ENCODE results near the gene ZSWIM1. TPM values are rescaled to one million over a fixed set of nuclear protein-coding genes. Genes with fewer than 3 reads are reported as not detected.

The ZSWIM1 gene
- total and polyA plus RNA-seq, 2 of the 13 experiments (the other 11 are each of a cell fraction or from before 2014, with no cell fraction given), result 9.5 to 11.7 TPM

DNA sequence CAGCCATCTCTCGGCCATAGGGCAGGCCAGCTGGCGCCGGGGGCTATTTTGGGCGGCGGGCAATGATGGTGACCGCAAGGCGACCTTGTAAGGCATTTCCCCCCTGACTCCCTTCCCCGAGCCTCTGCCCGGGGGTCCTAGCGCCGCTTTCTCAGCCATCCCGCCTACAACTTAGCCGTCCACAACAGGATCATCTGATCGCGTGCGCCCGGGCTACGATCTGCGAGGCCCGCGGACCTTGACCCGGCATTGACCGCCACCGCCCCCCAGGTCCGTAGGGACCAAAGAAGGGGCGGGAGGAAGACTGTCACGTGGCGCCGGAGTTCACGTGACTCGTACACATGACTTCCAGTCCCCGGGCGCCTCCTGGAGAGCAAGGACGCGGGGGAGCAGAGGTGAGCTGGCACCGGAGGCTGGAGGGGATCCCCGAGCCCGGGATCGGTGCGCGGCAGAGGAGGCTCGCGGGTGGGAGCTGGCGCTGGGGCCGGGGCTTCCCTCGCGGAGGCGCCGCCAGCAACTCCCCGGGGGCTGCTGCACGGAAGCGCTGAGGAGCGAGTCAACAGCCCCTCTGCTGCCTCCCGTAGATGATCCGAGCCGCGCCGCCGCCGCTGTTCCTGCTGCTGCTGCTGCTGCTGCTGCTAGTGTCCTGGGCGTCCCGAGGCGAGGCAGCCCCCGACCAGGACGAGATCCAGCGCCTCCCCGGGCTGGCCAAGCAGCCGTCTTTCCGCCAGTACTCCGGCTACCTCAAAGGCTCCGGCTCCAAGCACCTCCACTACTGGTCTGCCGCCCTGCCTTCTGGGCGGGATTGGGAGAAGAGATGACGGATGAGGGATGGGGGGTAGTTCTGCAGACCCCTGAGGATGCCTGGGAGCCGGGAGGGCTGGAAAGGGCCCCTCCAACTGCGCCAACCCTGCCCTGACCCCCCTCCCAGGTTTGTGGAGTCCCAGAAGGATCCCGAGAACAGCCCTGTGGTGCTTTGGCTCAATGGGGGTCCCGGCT, 10.3 kb downstream of the ZSWIM1 start, which contains the start of the genes CTSA and NEURL2 (continued):
- TF ChIP-seq TEAD3 (CRISPR knock-in tag; optimal IDR thresholded peaks at IDR 0.05; ENCODE audit: borderline replicate concordance) (peak; percentile 87), MLLT10 (CRISPR knock-in tag; IDR thresholded peaks at IDR 0.05) (no peak; the same call in 1 of the 2 replicates), BORCS8-MEF2B (CRISPR knock-in tag; IDR thresholded peaks at IDR 0.05) (peak; percentile 100), ZMYM3 (CRISPR knock-in tag; IDR thresholded peaks at IDR 0.05) (peak; percentile 98), ZNF569 (CRISPR knock-in tag; IDR thresholded peaks at IDR 0.05; ENCODE audit: borderline replicate concordance) (peak; percentile 65; the same call in 1 of the 2 replicates), ZNF589 (CRISPR knock-in tag; conservative IDR thresholded peaks at IDR 0.05) (peak; percentile 99), NR2F6 (IDR thresholded peaks at IDR 0.05) (peak; percentile 94), NR2F6 (CRISPR knock-in tag; IDR thresholded peaks at IDR 0.05) (peak; percentile 99), TOE1 (CRISPR knock-in tag; IDR thresholded peaks at IDR 0.05) (peak; percentile 93; the same call in 1 of the 2 replicates), TCF7 (IDR thresholded peaks at IDR 0.05; ENCODE audit: low read depth) (peak; percentile 49; the same call in 1 of the 2 replicates), NR3C1 (CRISPR knock-in tag; IDR thresholded peaks at IDR 0.05) (no peak), ZNF260 (CRISPR knock-in tag; IDR thresholded peaks at IDR 0.05; ENCODE audit: borderline replicate concordance, low read depth) (peak; percentile 63; the same call in 1 of the 2 replicates), MBNL3 (CRISPR knock-in tag; conservative IDR thresholded peaks at IDR 0.05) (no peak; the same call in 1 of the 2 replicates), MAFF (IDR thresholded peaks at IDR 0.05; ENCODE audit: low read depth, low read length) (peak; percentile 33; the same call in 1 of the 2 replicates), ZNF747 (CRISPR knock-in tag; IDR thresholded peaks at IDR 0.05; ENCODE audit: borderline replicate concordance) (peak; percentile 100), SETDB1 (CRISPR knock-in tag; IDR thresholded peaks at IDR 0.05; ENCODE audit: borderline replicate concordance) (peak; percentile 71; the same call in 1 of the 2 replicates)
- TF ChIP-seq, protein P1, sequence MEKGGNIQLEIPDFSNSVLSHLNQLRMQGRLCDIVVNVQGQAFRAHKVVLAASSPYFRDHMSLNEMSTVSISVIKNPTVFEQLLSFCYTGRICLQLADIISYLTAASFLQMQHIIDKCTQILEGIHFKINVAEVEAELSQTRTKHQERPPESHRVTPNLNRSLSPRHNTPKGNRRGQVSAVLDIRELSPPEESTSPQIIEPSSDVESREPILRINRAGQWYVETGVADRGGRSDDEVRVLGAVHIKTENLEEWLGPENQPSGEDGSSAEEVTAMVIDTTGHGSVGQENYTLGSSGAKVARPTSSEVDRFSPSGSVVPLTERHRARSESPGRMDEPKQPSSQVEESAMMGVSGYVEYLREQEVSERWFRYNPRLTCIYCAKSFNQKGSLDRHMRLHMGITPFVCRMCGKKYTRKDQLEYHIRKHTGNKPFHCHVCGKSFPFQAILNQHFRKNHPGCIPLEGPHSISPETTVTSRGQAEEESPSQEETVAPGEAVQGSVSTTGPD (CRISPR knock-in tag; IDR thresholded peaks at IDR 0.05), result peak; percentile 26
- TF ChIP-seq, protein P2, sequence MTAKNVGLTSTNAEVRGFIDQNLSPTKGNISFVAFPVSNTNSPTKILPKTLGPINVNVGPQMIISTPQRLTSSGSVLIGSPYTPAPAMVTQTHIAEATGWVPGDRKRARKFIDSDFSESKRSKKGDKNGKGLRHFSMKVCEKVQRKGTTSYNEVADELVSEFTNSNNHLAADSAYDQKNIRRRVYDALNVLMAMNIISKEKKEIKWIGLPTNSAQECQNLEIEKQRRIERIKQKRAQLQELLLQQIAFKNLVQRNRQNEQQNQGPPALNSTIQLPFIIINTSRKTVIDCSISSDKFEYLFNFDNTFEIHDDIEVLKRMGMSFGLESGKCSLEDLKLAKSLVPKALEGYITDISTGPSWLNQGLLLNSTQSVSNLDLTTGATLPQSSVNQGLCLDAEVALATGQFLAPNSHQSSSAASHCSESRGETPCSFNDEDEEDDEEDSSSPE (CRISPR knock-in tag; IDR thresholded peaks at IDR 0.05), result peak; percentile 99
- TF ChIP-seq, protein P3, sequence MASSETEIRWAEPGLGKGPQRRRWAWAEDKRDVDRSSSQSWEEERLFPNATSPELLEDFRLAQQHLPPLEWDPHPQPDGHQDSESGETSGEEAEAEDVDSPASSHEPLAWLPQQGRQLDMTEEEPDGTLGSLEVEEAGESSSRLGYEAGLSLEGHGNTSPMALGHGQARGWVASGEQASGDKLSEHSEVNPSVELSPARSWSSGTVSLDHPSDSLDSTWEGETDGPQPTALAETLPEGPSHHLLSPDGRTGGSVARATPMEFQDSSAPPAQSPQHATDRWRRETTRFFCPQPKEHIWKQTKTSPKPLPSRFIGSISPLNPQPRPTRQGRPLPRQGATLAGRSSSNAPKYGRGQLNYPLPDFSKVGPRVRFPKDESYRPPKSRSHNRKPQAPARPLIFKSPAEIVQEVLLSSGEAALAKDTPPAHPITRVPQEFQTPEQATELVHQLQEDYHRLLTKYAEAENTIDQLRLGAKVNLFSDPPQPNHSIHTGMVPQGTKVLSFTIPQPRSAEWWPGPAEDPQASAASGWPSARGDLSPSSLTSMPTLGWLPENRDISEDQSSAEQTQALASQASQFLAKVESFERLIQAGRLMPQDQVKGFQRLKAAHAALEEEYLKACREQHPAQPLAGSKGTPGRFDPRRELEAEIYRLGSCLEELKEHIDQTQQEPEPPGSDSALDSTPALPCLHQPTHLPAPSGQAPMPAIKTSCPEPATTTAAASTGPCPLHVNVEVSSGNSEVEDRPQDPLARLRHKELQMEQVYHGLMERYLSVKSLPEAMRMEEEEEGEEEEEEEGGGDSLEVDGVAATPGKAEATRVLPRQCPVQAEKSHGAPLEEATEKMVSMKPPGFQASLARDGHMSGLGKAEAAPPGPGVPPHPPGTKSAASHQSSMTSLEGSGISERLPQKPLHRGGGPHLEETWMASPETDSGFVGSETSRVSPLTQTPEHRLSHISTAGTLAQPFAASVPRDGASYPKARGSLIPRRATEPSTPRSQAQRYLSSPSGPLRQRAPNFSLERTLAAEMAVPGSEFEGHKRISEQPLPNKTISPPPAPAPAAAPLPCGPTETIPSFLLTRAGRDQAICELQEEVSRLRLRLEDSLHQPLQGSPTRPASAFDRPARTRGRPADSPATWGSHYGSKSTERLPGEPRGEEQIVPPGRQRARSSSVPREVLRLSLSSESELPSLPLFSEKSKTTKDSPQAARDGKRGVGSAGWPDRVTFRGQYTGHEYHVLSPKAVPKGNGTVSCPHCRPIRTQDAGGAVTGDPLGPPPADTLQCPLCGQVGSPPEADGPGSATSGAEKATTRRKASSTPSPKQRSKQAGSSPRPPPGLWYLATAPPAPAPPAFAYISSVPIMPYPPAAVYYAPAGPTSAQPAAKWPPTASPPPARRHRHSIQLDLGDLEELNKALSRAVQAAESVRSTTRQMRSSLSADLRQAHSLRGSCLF (CRISPR knock-in tag; IDR thresholded peaks at IDR 0.05; ENCODE audit: borderline replicate concordance), result peak; percentile 89; the same call in 1 of the 2 replicates
